Stimulated activated CD4-positive, alpha-beta T cell treated with anti-CD3 and anti-CD28 coated beads, TNF-alpha, amount 100 ng/mL, for 4 hours (primary cell): ENCODE data around the gene RARRES2.
"Not testable (repeated sequence)": the region's sequence is repeated elsewhere in the genome, so short reads cannot be mapped to it uniquely, and the experiment has no call there.

Experiments used
- DNase-seq, 3 experiments: peaks; one replicate each; pipeline ENCODE4 v3.0.0-alpha.2; 2020; ENCODE audit warnings: low read depth in 3 of 3

Gene RARRES2

GRCh38 chr7:150317748-150318444 is 23.5 kb downstream of the RARRES2 start:
- DNase-seq = no peak

- not testable (repeated sequence) for DNase-seq
Measured at GRCh38 chr7:150316987-150317386, 24.4 kb downstream of the RARRES2 start.

- DNase-seq = no peak
Measured at GRCh38 chr7:150314639-150315239, 26.7 kb downstream of the RARRES2 start.

GRCh38 chr7:150313870-150314269 is 27.6 kb downstream of the RARRES2 start:
- DNase-seq = no peak

GRCh38 chr7:150313367-150313809 is 28.0 kb downstream of the RARRES2 start:
- DNase-seq = no peak

GRCh38 chr7:150312649-150313366 is 28.6 kb downstream of the RARRES2 start:
- not testable (repeated sequence) for DNase-seq

GRCh38 chr7:150311711-150312110 is 29.7 kb downstream of the RARRES2 start:
- DNase-seq = no peak

GRCh38 chr7:150311146-150311545 is 30.3 kb downstream of the RARRES2 start:
- no peak for DNase-seq

GRCh38 chr7:150308575-150308974 is 32.9 kb downstream of the RARRES2 start:
- no peak for DNase-seq

GRCh38 chr7:150307904-150308303 is 33.5 kb downstream of the RARRES2 start:
- DNase-seq = no peak

GRCh38 chr7:150307129-150307528 is 34.3 kb downstream of the RARRES2 start:
- no peak for DNase-seq

- DNase-seq = not testable (repeated sequence)
Measured at GRCh38 chr7:150306377-150306776, 35.1 kb downstream of the RARRES2 start.

GRCh38 chr7:150305903-150306284 is 35.5 kb downstream of the RARRES2 start:
- not testable (repeated sequence) for DNase-seq

- DNase-seq = not testable (repeated sequence)
Measured at GRCh38 chr7:150305259-150305902, 36.0 kb downstream of the RARRES2 start.

- DNase-seq = not testable (repeated sequence)
Measured at GRCh38 chr7:150304499-150305258, 36.8 kb downstream of the RARRES2 start.

- DNase-seq = not testable (repeated sequence)
Measured at GRCh38 chr7:150302908-150303310, 38.5 kb downstream of the RARRES2 start.

- DNase-seq = not testable (repeated sequence)
Measured at GRCh38 chr7:150297978-150298377, 43.5 kb downstream of the RARRES2 start.

- not testable (repeated sequence) for DNase-seq
Measured at GRCh38 chr7:150296802-150297201, 44.6 kb downstream of the RARRES2 start.

GRCh38 chr7:150295614-150296013 is 45.8 kb downstream of the RARRES2 start:
- not testable (repeated sequence) for DNase-seq

GRCh38 chr7:150295027-150295426 is 46.4 kb downstream of the RARRES2 start:
- not testable (repeated sequence) for DNase-seq

GRCh38 chr7:150290317-150290716 is 51.1 kb downstream of the RARRES2 start:
- DNase-seq = not testable (repeated sequence)
